ENCODE results near the gene IL7R. TPM values are rescaled to one million over a fixed set of nuclear protein-coding genes. Genes with fewer than 3 reads are reported as not detected.
"Not testable (repeated sequence)": the region's sequence is repeated elsewhere in the genome, so short reads cannot be mapped to it uniquely, and the experiment has no call there.

The IL7R gene
- total RNA-seq, 1 donor from 2014 or later: 0.05 TPM

DNA sequence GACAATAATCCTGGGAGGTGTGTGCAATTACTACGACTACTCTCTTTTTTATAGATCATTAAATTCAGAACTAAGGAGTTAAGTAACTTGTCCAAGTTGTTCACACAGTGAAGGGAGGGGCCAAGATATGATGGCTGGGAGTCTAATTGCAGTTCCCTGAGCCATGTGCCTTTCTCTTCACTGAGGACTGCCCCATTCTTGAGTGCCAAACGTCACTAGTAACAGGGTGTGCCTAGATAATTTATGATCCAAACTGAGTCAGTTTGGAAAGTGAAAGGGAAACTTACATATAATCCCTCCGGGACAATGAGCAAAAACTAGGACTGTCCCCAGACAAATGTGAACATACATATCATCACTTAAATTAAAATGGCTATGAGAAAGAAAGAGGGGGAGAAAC lies 20.2 kb downstream of the IL7R start:
- DNase-seq (ENCODE audit: low read depth): peak; percentile 86

DNA sequence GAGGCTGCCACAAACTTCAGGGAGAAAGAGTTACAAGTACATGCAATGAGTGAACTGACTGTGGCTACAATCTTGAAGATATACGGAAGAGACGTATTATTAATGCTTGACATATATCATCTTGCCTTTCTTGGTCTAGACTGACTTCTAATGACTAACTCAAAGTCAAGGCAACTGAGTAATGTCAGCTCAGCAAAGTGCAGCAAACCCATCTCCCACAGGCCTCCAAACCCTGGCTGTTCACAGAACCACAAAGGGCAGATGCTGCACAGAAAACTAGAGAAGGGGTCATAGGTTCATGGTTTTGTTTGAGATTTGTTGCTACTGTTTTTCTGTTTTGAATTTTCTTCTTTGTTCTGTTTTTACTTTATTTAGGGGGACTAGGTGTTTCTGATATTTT lies 21.0 kb downstream of the IL7R start:
- no peak for DNase-seq (ENCODE audit: low read depth)

DNA sequence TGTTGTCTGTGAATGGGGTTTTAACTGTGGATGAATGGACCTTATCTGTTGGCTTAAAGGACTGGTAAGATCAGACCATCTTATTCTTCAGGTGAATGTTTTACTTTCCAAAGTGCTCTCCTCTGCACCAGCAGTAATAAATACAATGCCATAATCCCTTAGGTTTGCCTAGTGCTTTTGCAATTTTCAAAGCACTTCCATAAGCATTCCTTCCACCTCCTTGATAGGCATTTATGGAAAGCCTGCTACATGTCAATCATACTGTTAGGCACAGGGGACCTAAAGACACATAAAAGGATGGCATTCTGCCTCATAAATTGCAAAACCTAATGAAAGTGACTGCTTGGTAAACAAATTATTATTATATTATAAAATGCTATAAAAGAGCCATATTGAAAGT lies 21.4 kb downstream of the IL7R start:
- no peak for DNase-seq (ENCODE audit: low read depth)

DNA sequence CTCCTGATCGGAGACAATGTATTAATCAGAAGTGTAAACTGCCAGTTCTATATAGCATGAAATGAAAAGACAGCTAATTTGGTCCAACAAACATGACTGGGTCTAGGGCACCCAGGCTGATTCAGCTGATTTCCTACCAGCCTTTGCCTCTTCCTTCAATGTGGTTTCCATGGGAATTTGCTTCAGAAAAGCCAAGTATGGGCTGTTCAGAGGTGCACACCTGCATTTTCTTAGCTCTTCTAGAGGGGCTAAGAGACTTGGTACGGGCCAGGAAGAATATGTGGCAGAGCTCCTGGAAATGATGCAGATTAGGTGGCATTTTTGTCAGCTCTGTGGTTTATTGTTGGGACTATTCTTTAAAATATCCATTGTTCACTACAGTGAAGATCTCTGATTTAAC lies 22.4 kb downstream of the IL7R start:
- no peak for DNase-seq (ENCODE audit: low read depth)

DNA sequence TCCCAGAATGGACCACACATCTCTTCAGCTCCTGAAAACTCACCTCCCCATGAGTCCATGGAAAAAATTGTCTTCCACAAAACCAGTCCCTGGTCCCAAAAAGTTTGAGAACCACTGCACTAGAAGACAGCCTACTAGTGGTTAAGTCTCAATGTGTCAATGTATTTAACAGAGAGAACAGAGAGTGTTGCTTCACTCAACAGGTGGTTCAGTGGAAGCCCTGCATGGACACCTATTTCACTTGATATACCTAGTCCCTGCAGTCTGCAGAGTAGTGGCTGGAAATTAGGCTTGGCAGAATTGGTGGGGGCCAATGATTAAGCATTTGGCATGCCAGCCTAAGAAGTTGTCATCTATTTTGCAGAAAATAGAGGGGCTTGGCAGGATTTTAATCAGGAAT lies 23.0 kb downstream of the IL7R start:
- DNase-seq (ENCODE audit: low read depth): no peak

DNA sequence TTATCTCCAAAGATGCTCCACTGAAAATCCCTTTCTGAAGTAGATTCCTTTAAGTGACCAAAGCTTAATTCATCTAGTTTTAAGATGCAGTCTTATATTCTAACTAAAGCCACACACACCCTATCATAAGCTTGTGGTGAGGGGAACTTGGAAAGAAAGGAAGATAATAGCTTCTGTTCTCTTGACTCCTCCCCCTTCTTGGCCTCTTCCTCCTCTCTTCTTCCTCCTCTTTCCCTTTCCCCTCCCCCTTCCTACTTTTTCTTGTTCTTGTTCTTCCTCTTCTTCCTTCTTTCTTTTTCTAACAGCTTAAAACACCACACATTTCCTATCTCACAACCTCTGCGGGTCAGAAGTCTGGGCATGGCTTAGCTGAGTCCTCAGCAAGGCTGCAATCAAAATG lies 23.5 kb downstream of the IL7R start:
- no peak for DNase-seq (ENCODE audit: low read depth)

DNA sequence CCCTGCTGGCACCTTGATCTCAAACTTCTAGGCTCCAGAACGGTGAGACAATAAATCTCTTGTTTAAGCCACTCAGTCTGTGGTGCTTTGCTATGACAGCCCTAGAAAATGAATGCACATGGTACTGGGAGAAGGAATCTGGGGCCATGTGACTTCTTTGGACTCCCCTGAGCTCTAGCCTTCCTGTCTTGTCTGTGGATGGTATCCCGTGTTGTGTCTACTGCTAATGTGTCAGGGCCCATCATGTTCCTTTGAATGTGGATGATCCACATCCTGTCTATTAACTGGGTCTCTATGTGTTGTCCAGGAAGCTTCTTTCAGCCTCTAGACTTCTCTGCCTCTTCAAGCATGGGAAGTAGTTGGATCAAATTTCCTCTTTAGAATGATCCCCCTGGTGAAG lies 25.1 kb downstream of the IL7R start:
- no peak for DNase-seq (ENCODE audit: low read depth)

DNA sequence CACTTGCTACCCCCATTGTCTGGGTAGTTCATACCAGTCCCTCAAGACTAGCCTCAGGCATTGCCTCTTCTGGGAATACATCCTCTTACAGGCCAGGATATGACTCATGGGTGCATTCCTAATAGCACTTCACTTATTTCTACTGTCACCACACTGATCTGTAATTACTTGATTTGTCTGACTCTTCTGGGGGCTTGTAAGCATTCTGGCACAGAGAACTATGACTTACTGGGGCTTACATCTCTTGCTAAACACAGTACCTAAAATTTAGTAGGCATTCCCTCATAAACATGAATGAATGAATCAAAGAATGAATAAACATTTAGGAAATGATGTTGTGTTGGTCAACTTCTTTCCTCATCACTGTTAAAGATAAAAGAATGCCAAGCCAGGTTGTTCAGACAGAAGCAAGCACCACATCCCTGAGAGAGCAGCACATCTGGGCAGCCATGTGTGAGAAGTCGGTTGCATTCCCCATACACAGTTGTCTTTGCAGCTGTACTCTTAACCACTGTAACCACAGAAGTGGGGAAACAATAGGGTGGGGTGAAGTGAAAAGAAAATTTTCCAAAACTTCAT lies 27.6 kb downstream of the IL7R start:
- DNase-seq (ENCODE audit: low read depth): peak; percentile 95

DNA sequence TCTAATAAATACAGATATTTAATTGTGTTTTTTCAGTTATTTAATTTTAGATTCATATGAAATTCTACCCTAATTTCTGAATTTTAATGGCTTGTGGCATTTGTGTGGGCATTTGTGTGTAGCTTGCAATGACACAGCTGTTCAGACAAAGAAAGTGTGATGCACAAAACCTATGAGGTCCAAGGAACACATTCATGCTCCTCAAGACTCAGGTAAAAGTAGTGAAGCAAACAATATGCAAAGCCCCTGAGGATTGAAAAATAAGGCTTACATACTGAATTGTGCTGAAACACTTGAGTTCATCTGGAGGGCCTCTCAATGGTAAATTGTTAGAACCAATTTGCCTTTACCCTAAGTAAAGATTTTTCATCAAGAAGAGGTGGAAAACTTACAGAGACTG lies 28.1 kb downstream of the IL7R start:
- no peak for DNase-seq (ENCODE audit: low read depth)

DNA sequence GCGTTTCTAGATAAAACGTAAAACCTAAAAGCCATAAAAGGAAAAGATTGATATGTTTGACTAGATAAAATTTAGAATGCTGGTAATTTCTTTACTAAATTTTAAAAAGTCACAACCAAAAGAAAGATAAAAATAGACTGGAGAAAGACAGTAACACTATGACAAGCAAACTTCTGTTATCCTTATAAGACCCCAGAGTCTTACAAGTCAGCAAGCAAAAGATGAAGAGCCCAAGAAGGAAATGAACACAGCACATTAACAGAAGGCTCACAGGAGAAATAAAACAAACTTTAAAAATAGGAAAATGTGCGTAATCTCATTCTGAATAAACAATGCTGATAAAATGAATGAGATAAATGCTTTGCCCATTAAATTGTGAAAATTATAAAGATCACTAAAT lies 29.7 kb downstream of the IL7R start:
- no peak for DNase-seq (ENCODE audit: low read depth)

DNA sequence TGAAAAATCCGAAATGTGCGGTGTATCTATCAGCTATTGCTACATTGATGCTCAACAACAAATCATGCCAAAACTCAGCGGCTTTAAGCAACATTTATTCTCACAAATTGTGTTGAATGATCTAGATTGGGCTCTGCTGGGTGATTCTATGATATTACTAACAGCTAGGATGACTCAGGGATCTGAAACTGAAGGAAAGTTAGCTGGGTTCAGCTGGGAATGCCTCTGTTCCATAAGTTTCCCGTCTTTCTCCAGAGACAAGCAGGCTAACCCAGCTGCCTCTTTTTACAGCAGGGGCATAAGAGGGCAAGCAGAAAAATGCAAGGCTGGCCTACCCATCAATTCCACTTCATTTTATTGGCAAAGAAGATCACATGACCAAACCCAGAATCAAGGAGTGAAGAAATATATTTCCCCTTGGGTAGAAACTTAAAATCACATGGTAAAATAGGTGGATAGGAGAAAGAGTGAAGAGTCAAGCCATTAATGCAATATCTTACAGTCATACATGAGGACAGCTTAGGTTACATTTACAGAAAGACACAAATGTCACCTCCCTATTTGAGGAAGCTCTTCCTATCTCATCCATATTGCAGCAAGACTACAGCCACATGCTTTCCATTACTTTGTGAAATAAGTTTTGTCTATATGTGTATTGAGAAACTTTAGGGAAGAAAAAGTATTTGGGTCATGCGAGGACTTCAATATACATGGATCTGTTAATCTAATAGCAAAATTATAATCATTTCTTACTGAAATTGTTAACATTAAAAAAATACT lies 30.8 kb downstream of the IL7R start:
- no peak for DNase-seq (ENCODE audit: low read depth)

DNA sequence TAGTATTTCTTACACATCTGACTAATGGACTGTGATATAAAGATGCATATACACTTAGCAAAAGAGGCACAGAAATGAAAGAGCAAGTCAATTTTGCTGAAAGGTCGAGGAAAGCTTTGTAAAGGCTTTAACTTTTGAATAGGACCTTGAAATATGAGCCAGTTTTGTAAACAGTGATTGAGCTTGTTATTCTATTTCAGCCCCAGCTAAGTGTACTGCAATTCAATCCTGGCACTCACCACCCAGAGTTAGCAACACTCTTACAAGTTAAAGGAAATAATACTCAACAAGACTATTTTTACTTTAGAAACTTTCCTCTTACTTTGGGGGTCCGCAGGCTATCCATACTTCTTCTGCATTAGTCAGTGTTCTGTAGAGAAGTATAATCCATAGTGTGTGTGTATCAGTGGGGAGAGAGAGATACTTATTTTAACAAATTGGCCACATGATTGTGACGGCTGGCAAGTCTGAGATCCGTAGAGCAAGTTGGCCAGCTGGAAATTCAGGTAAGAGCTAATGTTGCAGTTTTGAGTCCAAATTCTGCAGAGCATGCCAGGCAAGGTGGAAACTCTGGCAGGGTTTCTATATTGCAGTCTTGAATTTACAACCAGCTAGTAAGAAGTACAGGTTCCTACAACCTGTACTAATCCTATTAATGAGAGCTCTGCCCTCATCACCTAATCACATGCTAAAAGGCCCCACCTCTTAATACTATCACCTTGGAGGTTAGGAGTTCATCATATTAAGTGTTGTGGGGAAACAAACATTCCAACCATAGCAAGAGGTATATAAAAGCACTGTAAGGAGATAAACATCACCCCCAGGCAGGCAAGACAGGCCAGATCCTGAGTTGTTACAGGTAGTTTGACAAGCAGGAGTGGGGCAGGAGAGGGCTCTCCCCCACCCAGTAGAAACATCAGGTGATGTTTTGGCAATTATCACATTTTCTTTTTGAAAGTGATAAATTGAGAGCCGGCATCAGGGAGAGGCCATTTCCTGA lies 33.6 kb downstream of the IL7R start:
- DNase-seq (ENCODE audit: low read depth): no peak

DNA sequence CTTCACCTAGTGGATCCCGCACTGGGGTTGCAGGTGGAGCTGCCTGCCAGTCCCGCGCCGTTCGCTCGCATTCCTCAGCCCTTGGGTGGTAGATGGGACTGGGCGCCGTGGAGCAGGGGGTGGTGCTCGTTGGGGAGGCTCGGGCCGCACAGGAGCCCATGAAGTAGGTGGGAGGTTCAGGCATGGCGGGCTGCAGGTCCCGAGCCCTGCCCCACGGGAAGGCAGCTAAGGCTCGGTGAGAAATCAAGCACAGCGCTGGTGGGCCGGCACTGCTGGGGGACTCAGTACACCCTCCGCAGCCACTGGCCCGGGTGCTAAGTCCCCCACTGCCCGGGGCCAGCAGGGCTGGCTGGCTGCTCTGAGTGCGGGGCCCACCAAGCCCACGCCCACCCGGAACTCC lies 36.1 kb downstream of the IL7R start:
- DNase-seq (ENCODE audit: low read depth): not testable (repeated sequence)

DNA sequence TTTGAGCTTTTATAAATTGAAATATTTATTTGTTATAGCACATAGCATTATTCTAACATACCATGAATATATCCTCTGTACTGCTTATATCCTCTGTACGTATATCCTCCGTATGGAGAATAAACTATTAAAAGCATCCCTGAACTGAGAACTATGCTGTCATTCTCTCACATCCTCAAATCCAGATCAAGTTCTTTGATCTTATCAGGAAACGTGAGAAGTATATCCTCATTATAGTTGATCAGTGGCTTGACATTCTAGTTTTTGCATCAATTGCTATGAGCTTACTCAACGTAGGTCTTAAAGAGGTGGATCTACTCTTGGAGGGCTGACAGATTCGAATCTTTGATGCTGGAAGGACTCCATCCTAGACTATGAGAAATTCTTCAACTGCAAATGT lies 37.4 kb downstream of the IL7R start:
- no peak for DNase-seq (ENCODE audit: low read depth)

DNA sequence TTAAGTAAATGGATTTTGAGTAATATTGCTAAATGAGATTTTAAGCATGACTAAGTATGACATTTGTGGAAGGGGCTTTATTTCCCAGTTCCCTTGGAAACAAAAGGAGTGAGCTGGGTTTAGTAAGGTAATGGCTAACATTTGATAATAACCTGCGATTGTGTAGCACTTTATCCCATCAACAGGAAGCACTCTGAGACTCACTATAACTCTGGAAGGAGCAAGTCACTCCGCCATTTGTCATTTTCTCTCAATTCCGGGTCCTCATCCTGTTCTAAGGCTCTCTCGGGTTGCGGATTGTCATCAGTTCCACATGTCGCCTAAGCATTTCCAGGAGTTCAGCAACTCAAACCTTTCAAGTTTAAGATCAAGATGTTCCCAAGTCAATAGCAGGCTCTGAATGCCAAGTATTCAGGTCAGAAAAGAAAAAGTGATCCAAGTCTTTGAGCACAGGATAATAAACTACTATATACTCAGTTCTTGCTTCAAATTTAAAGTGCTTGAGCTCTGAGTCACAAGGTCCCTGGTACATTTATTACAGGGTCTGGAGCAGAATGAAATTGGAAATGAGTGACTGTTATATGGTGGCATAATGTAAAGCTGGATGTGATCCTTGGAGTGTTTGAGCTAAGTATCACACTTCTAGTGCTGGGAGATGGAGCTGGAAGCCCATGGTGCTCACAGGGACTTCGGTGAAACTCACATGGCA lies 42.4 kb downstream of the IL7R start:
- no peak for DNase-seq (ENCODE audit: low read depth)

DNA sequence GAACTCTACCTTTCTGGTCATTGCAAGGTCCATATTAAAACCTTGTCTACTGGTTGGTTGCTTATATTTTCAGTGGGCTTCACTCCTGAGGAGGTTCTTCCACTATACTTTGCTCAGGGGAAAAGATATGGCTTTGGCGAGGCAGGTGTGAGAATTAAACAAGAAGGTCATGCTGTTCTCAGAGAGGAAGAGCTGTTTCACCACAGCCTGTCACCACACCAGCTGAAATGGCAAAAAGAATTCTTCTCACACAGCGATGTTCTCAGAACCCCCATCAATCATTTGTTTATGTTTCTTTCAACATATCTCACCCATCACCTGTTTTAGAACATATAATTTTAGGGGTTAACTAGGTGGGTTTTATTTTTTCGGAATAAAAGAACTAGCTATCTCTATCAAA lies 43.1 kb downstream of the IL7R start:
- no peak for DNase-seq (ENCODE audit: low read depth)

DNA sequence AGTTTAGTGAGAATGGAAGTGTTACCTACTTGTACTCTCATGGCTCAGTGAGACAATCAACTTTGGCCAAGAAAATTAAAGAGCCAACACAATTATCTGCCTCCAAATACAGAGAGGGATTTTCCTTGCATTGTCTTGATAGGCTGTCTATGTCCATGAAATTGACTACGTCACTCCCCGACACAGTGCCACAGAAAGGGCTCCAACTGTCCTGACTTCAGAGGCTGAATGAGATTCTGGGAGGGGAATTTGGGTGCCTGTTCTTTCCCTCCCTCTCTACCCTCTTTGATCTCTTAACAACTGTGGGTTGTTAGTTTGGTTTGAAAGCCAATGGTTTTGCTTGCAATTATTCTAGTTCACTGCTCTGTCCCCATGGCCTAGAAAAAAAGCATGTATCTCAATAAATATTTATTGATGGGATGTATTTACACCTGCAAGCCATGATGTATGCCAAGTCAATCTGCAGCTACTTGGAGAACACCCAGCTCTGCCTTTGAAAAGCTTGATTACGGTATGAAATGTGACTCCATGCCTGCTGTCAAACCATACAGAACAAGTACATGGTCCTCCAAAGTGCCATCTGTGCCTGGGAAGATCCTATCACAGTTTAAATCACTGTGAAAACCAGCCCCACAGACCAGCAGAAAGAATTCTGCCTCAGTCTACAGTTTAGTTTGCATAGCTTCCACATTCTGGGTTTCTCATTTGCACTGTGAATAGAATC lies 44.4 kb downstream of the IL7R start:
- DNase-seq (ENCODE audit: low read depth): no peak

DNA sequence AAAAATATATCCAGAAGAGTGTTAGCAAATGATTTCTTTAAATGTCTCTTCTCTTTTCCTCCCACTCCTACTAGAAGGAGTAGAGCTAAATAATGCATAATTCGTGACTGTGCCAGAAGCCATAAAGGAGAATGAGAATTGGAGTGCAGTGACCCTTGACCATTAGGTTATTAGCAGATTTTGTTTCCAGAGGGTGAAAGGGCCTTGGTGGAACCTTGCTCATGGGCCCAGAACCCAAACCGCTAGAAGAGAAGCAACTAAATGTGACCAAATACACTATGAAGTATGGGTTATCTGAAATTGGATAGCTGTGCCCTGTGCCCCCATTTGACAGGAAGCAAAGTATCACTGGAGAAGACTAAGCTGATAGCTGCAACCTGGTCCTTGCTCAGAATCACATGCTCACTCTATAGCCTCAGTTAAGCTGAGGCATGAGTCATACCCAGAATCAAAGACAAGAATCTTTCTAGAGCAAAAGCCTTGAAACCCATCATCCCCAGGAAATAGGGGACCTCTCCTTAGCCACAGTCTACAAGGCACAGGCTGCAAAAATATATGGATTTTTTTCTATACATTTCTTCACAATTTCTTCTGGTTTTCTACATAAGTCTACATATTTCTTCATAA lies 45.5 kb downstream of the IL7R start:
- peak; percentile 46 for DNase-seq (ENCODE audit: low read depth)

DNA sequence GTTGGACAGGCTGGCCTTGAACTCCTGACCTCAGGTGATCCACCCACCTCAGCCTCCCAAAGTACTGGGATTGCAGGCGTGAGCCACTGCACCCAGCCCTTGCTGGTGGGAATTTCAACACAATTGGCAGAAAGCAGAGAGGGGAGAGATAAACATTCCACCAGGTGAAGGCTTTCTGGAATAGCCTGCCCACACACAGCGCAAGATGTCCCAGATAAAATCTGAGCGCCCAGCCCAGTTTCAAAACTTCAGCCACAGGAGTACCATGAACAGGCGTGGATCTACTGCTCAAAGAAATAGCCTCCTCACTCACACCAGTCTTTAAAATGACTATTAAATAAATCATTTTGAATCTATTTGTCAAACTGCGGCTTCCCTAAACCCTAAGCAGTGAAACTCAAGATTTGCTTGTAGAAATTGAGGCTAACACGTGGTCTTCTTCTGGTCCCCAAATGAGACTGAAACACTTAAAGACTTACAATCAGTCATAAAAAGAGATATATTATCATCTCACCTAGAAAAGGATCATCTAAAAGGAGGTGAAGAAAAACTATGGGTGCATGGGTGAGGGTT lies 47.0 kb downstream of the IL7R start:
- DNase-seq (ENCODE audit: low read depth): no peak

DNA sequence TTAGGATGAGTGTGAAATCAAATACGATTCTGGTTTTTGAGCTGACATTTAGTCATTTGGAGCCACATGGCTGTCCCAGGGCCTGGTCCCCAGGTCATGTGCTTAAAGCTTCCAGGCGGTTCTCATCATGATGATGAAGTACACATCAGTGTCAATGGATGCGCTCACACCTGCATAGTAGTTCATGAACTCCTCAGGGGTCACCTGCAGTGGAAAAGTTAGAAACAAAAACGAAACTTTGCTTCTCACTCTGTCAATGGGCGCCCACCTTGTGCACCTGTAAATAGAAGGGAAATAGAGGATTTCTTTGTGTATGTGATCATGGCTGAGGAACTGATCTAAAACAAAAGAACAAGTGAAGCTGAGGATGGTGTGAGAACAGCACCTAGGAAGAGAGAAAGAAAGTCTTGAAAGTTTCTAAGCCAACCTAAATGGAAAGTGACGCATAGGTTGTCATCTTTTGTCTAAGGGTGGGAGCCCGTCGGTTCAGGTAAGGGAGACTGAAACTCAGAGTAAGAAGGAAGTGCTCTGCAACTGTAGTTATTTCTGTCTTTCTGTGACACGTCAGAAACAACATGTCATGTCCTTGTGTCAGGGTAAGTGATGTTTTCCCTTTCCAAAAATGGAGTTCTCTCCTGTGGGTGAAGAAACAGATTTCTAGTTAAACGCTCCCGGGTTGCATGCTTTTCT lies 47.9 kb downstream of the IL7R start:
- DNase-seq (ENCODE audit: low read depth): no peak

Data from renal cortical epithelial cell (primary cell).